SK-N-SH (cell line): ENCODE results near the gene CDKN1B. TPM values are rescaled to one million over a fixed set of nuclear protein-coding genes. Genes with fewer than 3 reads are reported as not detected.

Experiments
- CTCF ChIA-PET: fragments of 300-600, 350-600 bp; formaldehyde crosslinking; extraction: SDS; loops from one replicate; lab custom pipeline; 2021; lab: Yijun Ruan, JAX
- POLR2A ChIA-PET: fragments of 350-600 bp; sonication (Branson Sonifier 250); formaldehyde crosslinking; extraction: SDS; loops from one replicate; lab custom pipeline; 2020; ENCODE audit warnings: antibody characterized with exemption, inconsistent platforms; lab: Yijun Ruan, JAX
- DNase-seq: peaks from one replicate; pipeline ENCODE4 v3.0.0; 2012
- H2AFZ ChIP-seq: fragments of 200-600 bp; sonication (generic); 2 replicates; pipeline ENCODE4 v1.8.1; 2016; ENCODE audit warnings: antibody characterized with exemption, mild to moderate bottlenecking, low read depth
- H3F3A ChIP-seq: fragments of 200-600 bp; sonication (generic); replicated peaks from 2 replicates; pipeline ENCODE3; 2016; ENCODE audit warnings: antibody characterized with exemption, mild to moderate bottlenecking; ENCODE audit not compliant: insufficient read depth
- H3K27ac ChIP-seq, 2 experiments: fragments of 200-500 bp in 1 of 2; fragments of 200-600 bp in 1 of 2; sonication (Bioruptor generic) in 1 of 2; sonication (generic), shearing (Covaris generic) in 1 of 2; 2 replicates each; pipeline versions ENCODE4 v1.5.1 to v1.6.1; 2014 to 2016; ENCODE audit warnings: low read depth in 2 of 2, inconsistent platforms in 1 of 2, low read length in 1 of 2, mild to moderate bottlenecking in 1 of 2, mixed read lengths in 1 of 2
- H3K27me3 ChIP-seq: fragments of 200-600 bp; sonication (generic), shearing (Covaris generic); 2 replicates; pipeline ENCODE4 v1.6.1; 2016; ENCODE audit warnings: mixed run types; ENCODE audit not compliant: insufficient read depth
- H3K36me3 ChIP-seq, 2 experiments: fragments of 200-500 bp in 1 of 2; fragments of 200-600 bp in 1 of 2; sonication (Bioruptor generic) in 1 of 2; sonication (generic) in 1 of 2; replicated peaks in 1 of 2; 2 replicates each; pipeline versions ENCODE3 to v1.5.1; 2014 to 2016; ENCODE audit warnings: low read length in 1 of 2, mild to moderate bottlenecking in 1 of 2; ENCODE audit not compliant: insufficient read depth in 2 of 2, control insufficient read depth in 1 of 2
- H3K4me1 ChIP-seq, 2 experiments: fragments of 200-500 bp in 1 of 2; fragments of 200-600 bp in 1 of 2; sonication (Bioruptor generic) in 1 of 2; sonication (generic), shearing (Covaris generic) in 1 of 2; 2 replicates each; pipeline versions ENCODE4 v1.5.1 to v1.6.1; 2014 to 2016; ENCODE audit warnings: low read depth in 1 of 2, low read length in 1 of 2, mixed run types in 1 of 2; ENCODE audit not compliant: insufficient read depth in 2 of 2, control insufficient read depth in 1 of 2
- H3K4me2 ChIP-seq: fragments of 200-600 bp; sonication (generic), shearing (Covaris generic); 2 replicates; pipeline ENCODE4 v1.6.1; 2017; ENCODE audit warnings: mixed run types
- H3K4me3 ChIP-seq, 2 experiments: fragments of 200-500 bp in 1 of 2; fragments of 200-600 bp in 1 of 2; sonication (Bioruptor generic) in 1 of 2; sonication (generic), shearing (Covaris generic) in 1 of 2; 2 replicates each; pipeline versions ENCODE4 v1.5.1 to v1.8.1; 2014 to 2016; ENCODE audit warnings: low read depth in 2 of 2, inconsistent platforms in 1 of 2, low read length in 1 of 2, mild to moderate bottlenecking in 1 of 2, mixed read lengths in 1 of 2, moderate library complexity in 1 of 2
- H3K79me2 ChIP-seq: fragments of 200-600 bp; sonication (generic); 2 replicates; pipeline ENCODE4 v1.8.1; 2017; ENCODE audit warnings: mild to moderate bottlenecking; ENCODE audit not compliant: insufficient read depth
- H3K9ac ChIP-seq: fragments of 200-600 bp; sonication (generic); 2 replicates; pipeline ENCODE4 v1.6.1; 2017; ENCODE audit warnings: mixed run types
- H3K9me2 ChIP-seq: fragments of 200-600 bp; sonication (generic); 2 replicates; pipeline ENCODE4 v1.6.1; 2017; ENCODE audit warnings: mixed run types
- H3K9me3 ChIP-seq: fragments of 200-600 bp; sonication (generic); 2 replicates; pipeline ENCODE4 v1.6.1; 2017; ENCODE audit warnings: mixed run types, mild to moderate bottlenecking, moderate library complexity
- H4K20me1 ChIP-seq: fragments of 200-600 bp; sonication (generic); 2 replicates; pipeline ENCODE4 v1.6.1; 2017; ENCODE audit warnings: mild to moderate bottlenecking, mixed run types; ENCODE audit not compliant: insufficient read depth
- EP300 ChIP-seq, 2 experiments: IDR thresholded peaks; 2 replicates each; pipeline versions ENCODE4 v1.4.0 to v1.6.1; 2012; ENCODE audit warnings: borderline replicate concordance in 1 of 2, low read depth in 1 of 2, low read length in 1 of 2
- EZH2phosphoT487 ChIP-seq: fragments of 200-600 bp; sonication (generic); IDR thresholded peaks from 2 replicates; pipeline ENCODE4 v1.6.1; 2017; ENCODE audit warnings: low read depth, mixed run types, mild to moderate bottlenecking, antibody characterized with exemption, moderate library complexity, borderline replicate concordance
- FOSL2 ChIP-seq: IDR thresholded peaks from 2 replicates; pipeline ENCODE4 v1.4.0; 2012; ENCODE audit warnings: low read depth, mild to moderate bottlenecking, moderate library complexity, borderline replicate concordance
- FOXJ3 ChIP-seq: sonication (generic); formaldehyde crosslinking; IDR thresholded peaks from 2 replicates; pipeline ENCODE4 v1.5.1; 2020; ENCODE audit warnings: mild to moderate bottlenecking, missing genetic modification reagents
- GABPA ChIP-seq: IDR thresholded peaks from 2 replicates; pipeline ENCODE4 v1.4.0; 2012; ENCODE audit warnings: low read depth, mild to moderate bottlenecking
- NFIC ChIP-seq: IDR thresholded peaks from 2 replicates; pipeline ENCODE4 v1.4.0; 2012; ENCODE audit warnings: borderline replicate concordance
- POLR2AphosphoS5 ChIP-seq: IDR thresholded peaks from 2 replicates; pipeline ENCODE4 v1.6.1; 2012; ENCODE audit warnings: low read depth, low read length
- USF1 ChIP-seq: IDR thresholded peaks from 2 replicates; pipeline ENCODE4 v1.4.0; 2012; ENCODE audit warnings: low read depth, borderline replicate concordance
- YY1 ChIP-seq: IDR thresholded peaks from 2 replicates; pipeline ENCODE4 v1.4.0; 2012; ENCODE audit warnings: low read depth, mild to moderate bottlenecking
- whole genome bisulfite sequencing: methylation state at CpG from one replicate; pipeline ENCODE4 v1.1.6; 2017; ENCODE audit warnings: low lambda C conversion rate; 5-methylcytosine and 5-hydroxymethylcytosine counted together
- polyA plus RNA-seq, 3 experiments: library from polyadenylated mRNA; depleted of rRNA; stranded (reverse); fragments of >200 nt; gene quantifications; 2 replicates each; pipeline ENCODE4 v1.2.3, GENCODE V29; 2012
- TF ChIP-seq, protein P1 (sequence below): fragments of 150-350 bp; IDR thresholded peaks from 2 replicates; pipeline ENCODE4 v1.6.1; 2016; ENCODE audit warnings: mild to moderate bottlenecking, low read depth, low read length

The CDKN1B gene
- polyA plus RNA-seq, 1 of the 3 experiments (the other 2 are of a cell fraction) = 9.2 TPM

- Histone ChIP-seq H3K36me3 (peaks cover 35 to 40% of the 10 kb centered on the region in 2 experiments), H3K4me3 (peak overlapping the region; percentile 67 to 81; a peak in 3 of 4 replicates), H3K9me2 (no peaks in the 10 kb centered on the region), H3K4me2 (peak overlapping the region; percentile 99), H3K9me3 (no peaks in the 10 kb centered on the region), H4K20me1 (peaks cover 11% of the 10 kb centered on the region; the same call in 1 of the 2 replicates), H3K4me1 (peaks cover 21 to 22% of the 10 kb centered on the region in 2 experiments; a peak in 3 of 4 replicates), H3K79me2 (peaks cover 77% of the 10 kb centered on the region), H2AFZ (no peak overlapping the region), H3K9ac (peak overlapping the region; percentile 99), H3K27ac (peak overlapping the region; percentile 94 to 98), H3F3A (peaks cover 27% of the 10 kb centered on the region), H3K27me3 (no peaks in the 10 kb centered on the region)
- TF ChIP-seq EP300 (IDR thresholded peaks at IDR 0.05; ENCODE audit: borderline replicate concordance in 1 of 2, low read depth in 1 of 2, low read length in 1 of 2) (no peak), FOSL2 (no peak), NFIC (no peak), FOXJ3 (no peak), EZH2phosphoT487 (no peak), POLR2AphosphoS5 (no peak), YY1 (no peak), GABPA (no peak)
- TF ChIP-seq, protein P1, sequence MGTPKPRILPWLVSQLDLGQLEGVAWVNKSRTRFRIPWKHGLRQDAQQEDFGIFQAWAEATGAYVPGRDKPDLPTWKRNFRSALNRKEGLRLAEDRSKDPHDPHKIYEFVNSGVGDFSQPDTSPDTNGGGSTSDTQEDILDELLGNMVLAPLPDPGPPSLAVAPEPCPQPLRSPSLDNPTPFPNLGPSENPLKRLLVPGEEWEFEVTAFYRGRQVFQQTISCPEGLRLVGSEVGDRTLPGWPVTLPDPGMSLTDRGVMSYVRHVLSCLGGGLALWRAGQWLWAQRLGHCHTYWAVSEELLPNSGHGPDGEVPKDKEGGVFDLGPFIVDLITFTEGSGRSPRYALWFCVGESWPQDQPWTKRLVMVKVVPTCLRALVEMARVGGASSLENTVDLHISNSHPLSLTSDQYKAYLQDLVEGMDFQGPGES = no peak
- POLR2A ChIA-PET = interaction anchor here (0.5 kb wide), 1 partner anchor 364 kb away, joined by 3 read pairs; the partner anchor contains the start of gene BORCS5
- no peak for DNase-seq
- CTCF ChIA-PET = interaction anchor here (0.6 to 3.9 kb wide), 3 partner anchors 15 to 362 kb away, joined by 3 to 28 read pairs (median 4); no protein-coding TSS in a partner anchor
- 15% methylated on average over 3 of the region's 3 CpGs for WGBS
These were observed 4.1 kb downstream of the CDKN1B start for GRCh38 chr12:12721176-12721751.

- H3K4me1 ChIP-seq = peaks cover 21 to 25% of the 10 kb centered on the region in 2 experiments; a peak in 3 of 4 replicates
- no peak for TF ChIP-seq USF1
- TF ChIP-seq, all 33 proteins: peak for 0
- peaks cover 35 to 40% of the 10 kb centered on the region in 2 experiments for H3K36me3 ChIP-seq
- POLR2A ChIA-PET = interaction anchor here (0.5 kb wide), 1 partner anchor 365 kb away, joined by 3 read pairs; the partner anchor contains the start of gene BORCS5
- H3K27me3 ChIP-seq = no peaks in the 10 kb centered on the region
- peaks cover 84% of the 10 kb centered on the region for H3K79me2 ChIP-seq
- peaks cover 11% of the 10 kb centered on the region; the same call in 1 of the 2 replicates for H4K20me1 ChIP-seq
- peak overlapping the region; percentile 62 to 81; a peak in 3 of 4 replicates for H3K4me3 ChIP-seq
- H3K27ac ChIP-seq = peak overlapping the region; percentile 94 to 98
- 12% methylated on average over 2 of the region's 2 CpGs for WGBS
- DNase-seq = no peak
- H3K9me2 ChIP-seq = no peaks in the 10 kb centered on the region
- peak overlapping the region; percentile 99 for H3K4me2 ChIP-seq
- no peaks in the 10 kb centered on the region for H3K9me3 ChIP-seq
- peaks cover 34% of the 10 kb centered on the region for H3F3A ChIP-seq
- H2AFZ ChIP-seq = no peak overlapping the region
- CTCF ChIA-PET = interaction anchor here (0.9 to 3.9 kb wide), 5 partner anchors 15 to 161 kb away, joined by 3 to 28 read pairs (median 3); no protein-coding TSS in a partner anchor
- H3K9ac ChIP-seq = peak overlapping the region; percentile 99
These were observed 4.8 kb downstream of the CDKN1B start for GRCh38 chr12:12721814-12722434.
